Non-pigmented ciliary epithelial cell (primary cell): Measurements from ENCODE around the gene KIAA1755.
"Not testable (repeated sequence)": the region's sequence is repeated elsewhere in the genome, so short reads cannot be mapped to it uniquely, and the experiment has no call there.

Experiments
- DNase-seq: peaks from one replicate; pipeline ENCODE4 v3.0.0-alpha.2; 2010; ENCODE audit warnings: low read depth

KIAA1755 gene

GRCh38 chr20:38290829-38291814, 30.6 kb upstream of the KIAA1755 start:
- DNase-seq = peak; percentile 96

GRCh38 chr20:38286586-38287531, 26.3 kb upstream of the KIAA1755 start:
- DNase-seq = peak; percentile 83

DNA sequence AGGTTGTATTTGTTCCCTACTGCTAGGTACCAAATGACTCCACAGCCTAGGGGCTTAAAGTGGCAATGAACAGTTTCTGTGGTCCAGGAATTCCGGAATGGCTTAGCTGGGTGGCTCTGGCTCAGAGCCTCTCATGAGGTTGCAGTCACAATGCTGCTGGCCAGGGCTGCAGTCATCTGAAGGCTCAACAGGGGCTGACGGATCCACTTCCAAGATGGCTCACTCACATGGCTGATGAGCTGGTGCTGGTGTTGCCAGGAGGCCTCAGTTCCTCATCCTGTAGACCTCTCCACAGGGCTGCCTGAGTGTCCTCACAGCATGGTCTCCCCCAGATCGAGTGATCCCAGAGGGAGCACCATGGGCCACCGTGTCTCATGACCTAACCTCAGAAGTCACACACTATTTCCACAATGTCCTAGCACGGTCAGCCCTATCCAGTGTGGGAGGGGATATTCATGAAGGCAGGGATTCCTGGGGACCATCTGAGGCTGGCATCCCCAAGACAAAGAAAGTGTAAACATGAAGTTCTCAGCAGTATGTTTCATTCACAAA, 24.4 kb upstream of the KIAA1755 start:
- no peak for DNase-seq

GRCh38 chr20:38284066-38284650, 23.6 kb upstream of the KIAA1755 start:
- DNase-seq = not testable (repeated sequence)

GRCh38 chr20:38283236-38283635, 22.7 kb upstream of the KIAA1755 start:
- no peak for DNase-seq

DNA sequence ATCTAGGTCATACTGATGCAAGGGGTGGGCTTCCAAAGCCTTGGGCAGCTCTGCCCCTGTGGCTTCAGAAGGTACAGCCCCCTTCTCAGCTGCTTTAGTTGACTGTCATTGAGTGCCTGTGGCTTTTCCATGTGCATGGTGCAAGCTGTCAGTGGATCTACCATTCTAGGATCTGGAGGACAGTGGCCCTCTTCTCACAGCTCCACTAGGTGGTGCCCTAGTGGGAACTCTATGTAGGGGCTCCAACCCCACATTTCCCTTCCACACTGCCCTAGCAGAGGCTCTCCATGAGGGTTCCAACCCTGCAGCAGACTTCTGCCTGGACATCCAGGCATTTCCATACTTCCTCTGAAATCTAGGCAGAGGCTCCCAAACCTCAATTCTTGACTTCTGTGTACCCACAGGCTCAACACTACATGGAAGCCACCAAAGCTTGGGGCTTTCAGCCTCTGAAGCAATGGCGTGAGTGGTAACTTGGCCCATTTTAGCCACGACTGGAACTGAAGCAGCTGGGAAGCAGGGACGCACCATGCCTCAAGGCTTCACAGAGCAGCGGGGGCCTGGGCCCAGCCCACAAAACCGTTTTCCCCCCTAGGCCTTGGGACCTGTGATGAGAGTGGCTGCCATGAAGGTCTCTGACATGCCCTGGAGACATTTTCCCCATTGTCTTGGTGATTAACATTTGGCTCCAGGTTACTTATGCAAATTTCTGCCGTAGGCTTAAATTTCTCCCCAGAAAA, 20.8 kb upstream of the KIAA1755 start:
- not testable (repeated sequence) for DNase-seq

DNA sequence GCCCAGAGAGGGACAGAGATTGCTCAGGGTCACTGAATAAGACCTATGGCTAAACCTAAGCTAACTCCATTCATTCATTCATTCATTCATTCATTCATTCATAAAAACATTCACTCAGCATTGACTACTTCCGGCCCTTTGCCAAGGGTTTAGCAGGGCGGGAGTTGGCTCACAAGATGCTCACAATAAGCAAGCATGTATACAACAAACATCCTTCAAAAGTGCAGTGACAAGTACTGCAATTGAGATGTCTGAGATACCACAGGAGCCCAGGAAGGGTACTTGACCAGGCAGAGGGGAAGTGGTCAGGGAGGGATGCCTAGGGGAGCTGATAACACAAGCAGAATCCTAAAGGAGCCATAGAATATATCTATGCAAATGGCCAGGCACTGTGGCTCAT, 18.2 kb upstream of the KIAA1755 start:
- DNase-seq = no peak

GRCh38 chr20:38278131-38278530, 17.6 kb upstream of the KIAA1755 start:
- no peak for DNase-seq

- DNase-seq = no peak
These were observed 17.2 kb upstream of the KIAA1755 start for GRCh38 chr20:38277691-38278090.

GRCh38 chr20:38277285-38277684, 16.8 kb upstream of the KIAA1755 start:
- no peak for DNase-seq

DNA sequence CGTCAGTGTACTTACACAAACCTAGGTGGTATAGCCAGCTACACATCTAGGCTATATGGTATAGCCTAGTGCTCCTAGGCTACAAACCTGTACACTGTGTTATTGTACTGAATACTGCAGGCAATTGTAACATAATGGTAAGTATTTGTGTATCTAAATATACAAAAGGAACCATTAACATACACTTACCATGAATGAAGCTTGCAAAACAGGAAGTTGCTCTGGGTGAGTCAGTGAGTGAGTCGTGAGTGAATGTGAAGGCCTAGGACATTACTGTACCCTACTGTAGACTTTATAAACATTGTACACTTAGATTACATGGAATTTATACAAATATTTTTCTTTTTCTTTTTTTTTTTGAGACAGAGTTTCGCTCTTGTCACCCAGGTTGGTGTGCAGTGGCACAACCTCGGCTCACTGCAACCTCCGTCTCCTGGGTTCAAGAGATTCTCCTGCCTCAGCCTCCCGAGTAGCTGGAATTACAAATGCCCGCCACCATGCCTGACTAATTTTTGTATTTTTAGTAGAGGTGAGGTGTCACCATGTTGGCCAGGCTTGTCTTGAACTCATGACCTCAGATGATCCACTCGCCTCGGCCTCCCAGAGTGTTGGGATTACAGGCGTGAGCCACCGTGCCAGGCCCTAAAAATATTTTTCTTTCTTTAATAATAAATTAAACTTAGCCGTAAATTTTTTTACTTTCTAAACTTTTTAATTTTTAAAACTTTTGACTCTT, 15.4 kb upstream of the KIAA1755 start:
- peak; percentile 68 for DNase-seq

DNA sequence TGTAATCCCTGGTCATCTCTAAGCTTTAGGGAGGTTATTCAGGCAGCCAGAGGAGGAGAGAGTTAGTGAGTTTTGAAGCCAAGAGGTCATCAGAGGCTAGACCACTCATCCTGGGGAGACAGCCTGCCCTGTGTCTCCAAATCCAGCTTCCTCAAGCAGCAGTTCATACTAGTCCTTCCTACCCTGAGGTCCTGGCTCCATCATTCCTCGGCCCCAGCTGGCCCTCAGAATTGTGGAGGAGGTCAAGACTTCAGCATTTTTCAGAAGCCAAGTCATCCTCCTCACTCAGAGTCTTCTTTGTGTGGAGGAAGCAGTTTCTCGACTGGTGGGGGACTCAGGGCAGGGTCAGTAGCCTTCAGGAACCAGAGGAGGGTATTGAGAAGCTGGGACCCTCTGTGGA, 12.4 kb upstream of the KIAA1755 start:
- no peak for DNase-seq

DNA sequence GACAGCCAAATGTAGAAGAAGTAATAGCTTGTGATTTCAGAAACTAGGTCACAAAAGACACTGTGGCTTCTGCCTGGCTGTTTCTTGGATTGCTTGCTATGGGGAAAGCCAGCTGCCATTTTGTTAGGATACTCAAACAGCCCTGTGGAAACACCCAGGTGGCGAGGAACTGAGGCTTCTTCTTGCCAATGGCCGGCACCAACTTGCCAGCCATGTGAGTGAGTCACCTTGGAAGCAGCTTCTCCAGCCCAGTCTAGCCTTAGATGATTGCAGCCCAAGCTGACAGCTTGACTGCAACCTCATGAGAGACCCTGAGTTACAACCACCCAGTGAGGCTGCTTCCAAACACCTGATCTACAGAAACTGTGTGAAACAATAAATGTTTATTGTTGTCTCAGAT, 11.9 kb upstream of the KIAA1755 start:
- DNase-seq = no peak

- no peak for DNase-seq
These were observed 11.1 kb upstream of the KIAA1755 start for GRCh38 chr20:38271608-38272120.

DNA sequence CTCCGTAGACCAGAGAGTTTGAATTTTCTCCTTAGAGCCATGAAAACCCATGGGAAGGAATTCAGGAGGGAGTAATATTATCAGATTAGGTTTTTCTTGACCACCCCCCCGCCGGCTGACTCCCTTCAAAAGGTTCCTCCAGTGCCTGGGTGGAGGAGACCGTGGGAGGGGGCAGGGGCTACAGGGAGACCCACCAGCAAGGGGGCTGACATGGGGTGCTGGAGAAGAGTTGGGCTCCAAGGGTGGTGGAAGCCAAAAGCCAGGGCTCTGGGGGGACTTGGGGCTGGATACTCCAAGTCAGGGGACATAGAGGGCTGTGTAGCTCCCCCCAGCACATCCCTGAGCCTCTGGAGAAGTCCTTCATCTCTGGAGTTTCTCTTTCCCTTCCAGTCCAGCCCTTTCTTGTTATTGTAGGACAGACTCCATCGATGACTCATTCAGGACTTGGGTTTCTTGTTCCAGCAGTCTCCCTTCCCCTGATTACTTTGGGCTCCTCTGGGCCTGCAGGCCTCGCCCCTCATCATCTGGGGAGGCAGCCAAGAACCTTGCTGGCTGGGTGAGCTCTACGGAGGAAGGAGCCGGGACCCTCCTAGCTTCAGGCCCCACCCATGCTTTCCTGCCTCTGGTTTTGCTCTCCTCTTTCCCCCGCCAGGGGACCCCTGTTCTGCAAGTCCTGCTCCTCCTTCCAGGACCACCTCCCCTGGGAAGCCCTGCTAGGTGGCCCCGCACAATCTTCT, 10.5 kb upstream of the KIAA1755 start:
- DNase-seq = peak; percentile 97

DNA sequence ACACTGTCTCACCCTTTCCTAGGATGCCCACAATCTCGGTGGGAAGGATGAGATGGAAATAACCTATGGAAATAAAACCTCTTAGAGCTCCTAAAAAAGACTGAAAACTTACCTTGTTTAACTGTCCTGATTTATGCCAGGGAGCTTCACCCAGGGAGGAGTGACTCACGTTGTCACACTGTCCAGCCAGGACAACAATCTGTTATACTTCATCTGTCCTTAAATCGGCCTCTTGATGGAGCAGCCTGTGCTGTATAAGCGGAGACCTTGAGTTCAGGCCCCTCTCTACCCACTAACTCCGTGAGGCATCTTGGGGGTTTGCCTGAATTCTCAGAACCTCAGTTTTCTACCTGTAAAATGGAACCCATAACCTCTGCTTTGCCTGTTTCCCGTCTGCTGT, 9.2 kb upstream of the KIAA1755 start:
- DNase-seq = no peak

DNA sequence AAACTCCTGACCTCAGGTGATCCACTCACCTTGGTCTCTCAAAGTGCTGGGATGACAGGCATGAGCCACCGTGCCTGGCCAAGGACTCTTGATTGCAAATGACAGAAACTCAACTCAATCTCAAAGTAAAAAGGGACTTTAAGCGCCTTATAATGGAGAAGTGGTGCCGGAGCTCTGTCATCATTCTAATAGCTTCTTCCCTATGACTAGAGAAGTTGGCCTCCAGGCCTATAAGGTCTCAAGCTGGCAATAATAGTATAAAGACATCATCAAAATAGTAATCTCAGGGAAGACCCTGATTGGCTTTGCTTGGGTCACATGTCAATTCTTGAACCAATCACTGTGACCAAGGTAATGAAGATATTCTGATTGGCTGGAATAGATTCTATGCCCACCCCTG, 8.5 kb upstream of the KIAA1755 start:
- no peak for DNase-seq

- no peak for DNase-seq
These were observed 7.5 kb upstream of the KIAA1755 start for GRCh38 chr20:38267901-38268514.

- no peak for DNase-seq
These were observed 6.8 kb upstream of the KIAA1755 start for GRCh38 chr20:38267296-38267695.
